Panc1 (cell line): ENCODE data around the gene ZNF804B. TPM values are rescaled to one million over a fixed set of nuclear protein-coding genes. Genes with fewer than 3 reads are reported as not detected.

ENCODE experiments used
- ATAC-seq: fragments of 200-7000 bp; cut with Tn5 transposase; 2 replicates; pipeline ENCODE4 v1.9.1; 2020; ENCODE audit warnings: mild to moderate bottlenecking, moderate library complexity
- BruUV-seq: library from RNA; stranded (reverse); fragments of 400-500 nt; replicated peaks from 2 replicates; lab custom pipeline; 2021; lab: Mats Ljungman, UMichigan
- CTCF ChIA-PET: fragments of 300-600 bp; sonication (Branson Sonifier 250); formaldehyde crosslinking; loops from one replicate; lab custom pipeline; 2022; ENCODE audit warnings: antibody characterized with exemption; lab: Charles Lee
- POLR2A ChIA-PET: fragments of 300-600 bp; sonication (Branson Sonifier 250); formaldehyde crosslinking; loops from one replicate; lab custom pipeline; 2022; ENCODE audit warnings: antibody characterized with exemption; lab: Charles Lee
- DNase-seq: peaks from one replicate; pipeline ENCODE4 v3.0.0-alpha.2; 2010; ENCODE audit warnings: low read depth, low spot score
- H3K27ac ChIP-seq: 2 replicates; pipeline ENCODE4 v1.5.1; 2011; ENCODE audit warnings: mild to moderate bottlenecking, low read length, inconsistent platforms
- H3K27me3 ChIP-seq: fragments of 200-500 bp; sonication (Bioruptor generic); 2 replicates; pipeline ENCODE4 v1.6.0; 2014; ENCODE audit warnings: low read length, inconsistent platforms; ENCODE audit not compliant: control insufficient read depth, insufficient read depth
- H3K36me3 ChIP-seq: fragments of 200-500 bp; sonication (Bioruptor generic); 2 replicates; pipeline ENCODE4 v1.5.1; 2014; ENCODE audit warnings: inconsistent platforms, mild to moderate bottlenecking, low read length, moderate library complexity; ENCODE audit not compliant: control insufficient read depth, insufficient read depth
- H3K4me1 ChIP-seq: 2 replicates; pipeline ENCODE4 v1.5.1; 2011; ENCODE audit warnings: inconsistent platforms, mild to moderate bottlenecking, low read length, moderate library complexity; ENCODE audit not compliant: control insufficient read depth, insufficient read depth
- H3K4me3 ChIP-seq, 2 experiments: 2 replicates each; pipeline ENCODE4 v1.5.1; 2011 to 2012; ENCODE audit warnings: low read depth in 2 of 2, low read length in 2 of 2, mild to moderate bottlenecking in 2 of 2, inconsistent platforms in 1 of 2, moderate library complexity in 1 of 2
- H3K9me3 ChIP-seq: fragments of 200-500 bp; sonication (Bioruptor generic); 2 replicates; pipeline ENCODE4 v1.5.1; 2014; ENCODE audit warnings: low read depth, mild to moderate bottlenecking, inconsistent platforms, low read length, moderate library complexity; ENCODE audit not compliant: control insufficient read depth, insufficient read depth
- CTCF ChIP-seq: fragments of 450-650 bp; IDR thresholded peaks from 2 replicates; pipeline ENCODE4 v1.5.1; 2017; ENCODE audit warnings: mild to moderate bottlenecking
- POLR2AphosphoS5 ChIP-seq: IDR thresholded peaks from 2 replicates; pipeline ENCODE4 v1.6.1; 2012; ENCODE audit warnings: mild to moderate bottlenecking, low read depth, low read length, moderate library complexity
- REST ChIP-seq, 2 experiments: IDR thresholded peaks; 2 replicates each; pipeline ENCODE4 v1.6.1; 2011 to 2012; ENCODE audit warnings: low read depth in 2 of 2, control low read depth in 1 of 2, low read length in 1 of 2, mild to moderate bottlenecking in 1 of 2, moderate library complexity in 1 of 2; ENCODE audit not compliant: insufficient read depth in 1 of 2
- SIN3A ChIP-seq: IDR thresholded peaks from 2 replicates; pipeline ENCODE4 v1.6.1; 2012; ENCODE audit warnings: low read depth, mild to moderate bottlenecking, low read length, moderate library complexity, borderline replicate concordance; ENCODE audit not compliant: insufficient read depth
- TCF7L2 ChIP-seq: IDR thresholded peaks from 2 replicates; pipeline ENCODE4 v1.6.1; 2011; ENCODE audit warnings: mild to moderate bottlenecking, low read depth, low read length, inconsistent platforms
- in situ Hi-C: cut with HindIII; loops from 2 replicates; pipeline ENCODE4 v1.10.0; 2016; ENCODE audit warnings: low sequenced_read_pairs, low pct_unique_long_range_greater_than_20kb
- intact Hi-C: fragments of 100-400 bp; cut with micrococcal nuclease; formaldehyde crosslinking; loops from one replicate; pipeline ENCODE4 v1.10.0; 2022; ENCODE audit not compliant: unreplicated experiment
- total RNA-seq: library from RNA; stranded (reverse); gene quantifications from one replicate; pipeline ENCODE4 v1.2.1, GENCODE V29; 2021; ENCODE audit not compliant: unreplicated experiment

Gene ZNF804B
- total RNA-seq, 1 experiment from 2014 or later: not detected

- ATAC-seq (no peak), DNase-seq (no peak)
- BruUV-seq: no TSS peak
- TF ChIP-seq SIN3A (no peak), POLR2AphosphoS5 (no peak)
- H3K27me3 ChIP-seq: no peaks in the 10 kb centered on the region
- ChIA-PET POLR2A (no interaction called here), CTCF (no interaction called here)
- H3K4me3 ChIP-seq: no peak overlapping the region
- no peaks in the 10 kb centered on the region for H3K36me3 ChIP-seq
- in situ Hi-C loops: no loop called here
- no peaks in the 10 kb centered on the region for H3K9me3 ChIP-seq
- intact Hi-C loops: no loop called here
- H3K4me1 ChIP-seq: no peaks in the 10 kb centered on the region
- no peak overlapping the region for H3K27ac ChIP-seq
Observed at GRCh38 chr7:88942815-88943501, 183.5 kb downstream of the ZNF804B start.

- no peak overlapping the region for H3K27ac ChIP-seq
- no peaks in the 10 kb centered on the region for H3K4me1 ChIP-seq
- H3K9me3 ChIP-seq: no peaks in the 10 kb centered on the region; the same call in 1 of the 2 replicates
- ChIA-PET CTCF (no interaction called here), POLR2A (no interaction called here)
- no peaks in the 10 kb centered on the region for H3K36me3 ChIP-seq
- DNase-seq: no peak
- intact Hi-C loops: no loop called here
- TF ChIP-seq CTCF (no peak), REST (IDR thresholded peaks at IDR 0.05; ENCODE audit: insufficient read depth in 1 of 2, low read depth in 2 of 2, low read length in 1 of 2) (no peak), POLR2AphosphoS5 (no peak), SIN3A (no peak), TCF7L2 (no peak)
- no TSS peak for BruUV-seq
- no peaks in the 10 kb centered on the region for H3K27me3 ChIP-seq
- H3K4me3 ChIP-seq: no peak overlapping the region
- no peak for ATAC-seq
- in situ Hi-C loops: no loop called here
Observed at GRCh38 chr7:88951826-88952225, 192.3 kb downstream of the ZNF804B start.

GRCh38 chr7:88964418-88964817 is 204.9 kb downstream of the ZNF804B start:
- POLR2A ChIA-PET: no interaction called here
- CTCF ChIA-PET: no interaction called here
- 0 out of 2 replicates have a peak, but pooled peaks cover 3% of the 10 kb centered on the region for H3K9me3 ChIP-seq
- H3K36me3 ChIP-seq: no peaks in the 10 kb centered on the region
- no peaks in the 10 kb centered on the region for H3K4me1 ChIP-seq
- no TSS peak for BruUV-seq
- no peak for ATAC-seq
- TF ChIP-seq TCF7L2 (no peak), CTCF (no peak), REST (IDR thresholded peaks at IDR 0.05; ENCODE audit: insufficient read depth in 1 of 2, low read depth in 2 of 2, low read length in 1 of 2) (no peak)
- intact Hi-C loops (no loop called here), in situ Hi-C loops (no loop called here)
- H3K27ac ChIP-seq: no peak overlapping the region
- H3K27me3 ChIP-seq: no peaks in the 10 kb centered on the region
- H3K4me3 ChIP-seq: no peak overlapping the region
- DNase-seq: no peak
